ENCODE measurements around the gene BCR.

DNA sequence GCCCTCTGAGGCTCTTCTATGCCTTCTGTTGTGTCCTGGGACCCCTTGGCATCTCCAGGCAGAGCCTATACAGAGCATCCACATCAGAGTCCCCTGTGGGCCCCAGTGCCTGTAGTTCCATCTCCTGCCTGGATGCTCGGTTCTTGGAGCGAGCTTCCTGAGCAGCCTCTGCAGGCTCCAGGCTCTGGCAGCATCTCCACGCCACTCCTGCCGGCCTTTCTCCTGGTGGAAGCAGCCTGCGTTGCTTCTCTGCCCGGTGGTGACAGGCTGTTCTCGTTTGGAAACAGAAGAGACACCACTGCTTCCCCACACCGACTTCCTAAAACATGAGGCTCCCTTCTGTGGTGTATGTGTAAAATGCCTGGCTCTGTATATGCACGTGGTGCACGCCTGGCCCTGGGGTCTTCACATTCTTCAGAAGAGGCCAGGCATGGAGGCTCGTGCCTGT lies 52.8 kb downstream of the BCR start:
- TF ChIP-seq, protein P1, sequence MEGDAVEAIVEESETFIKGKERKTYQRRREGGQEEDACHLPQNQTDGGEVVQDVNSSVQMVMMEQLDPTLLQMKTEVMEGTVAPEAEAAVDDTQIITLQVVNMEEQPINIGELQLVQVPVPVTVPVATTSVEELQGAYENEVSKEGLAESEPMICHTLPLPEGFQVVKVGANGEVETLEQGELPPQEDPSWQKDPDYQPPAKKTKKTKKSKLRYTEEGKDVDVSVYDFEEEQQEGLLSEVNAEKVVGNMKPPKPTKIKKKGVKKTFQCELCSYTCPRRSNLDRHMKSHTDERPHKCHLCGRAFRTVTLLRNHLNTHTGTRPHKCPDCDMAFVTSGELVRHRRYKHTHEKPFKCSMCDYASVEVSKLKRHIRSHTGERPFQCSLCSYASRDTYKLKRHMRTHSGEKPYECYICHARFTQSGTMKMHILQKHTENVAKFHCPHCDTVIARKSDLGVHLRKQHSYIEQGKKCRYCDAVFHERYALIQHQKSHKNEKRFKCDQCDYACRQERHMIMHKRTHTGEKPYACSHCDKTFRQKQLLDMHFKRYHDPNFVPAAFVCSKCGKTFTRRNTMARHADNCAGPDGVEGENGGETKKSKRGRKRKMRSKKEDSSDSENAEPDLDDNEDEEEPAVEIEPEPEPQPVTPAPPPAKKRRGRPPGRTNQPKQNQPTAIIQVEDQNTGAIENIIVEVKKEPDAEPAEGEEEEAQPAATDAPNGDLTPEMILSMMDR (IDR thresholded peaks at IDR 0.05) = no peak
- TF ChIP-seq POLR2A (IDR thresholded peaks at IDR 0.05) = no peak
